Vagina (tissue), 2 donors: ENCODE measurements around the gene TNS1. TPM values are rescaled to one million over a fixed set of nuclear protein-coding genes. Genes with fewer than 3 reads are reported as not detected.

Source experiments
- DNase-seq, 2 donors: peaks; one replicate each; pipeline ENCODE4 v3.0.0-alpha.2; 2017; ENCODE audit errors: extremely low spot score in 2 of 2
- H3K27ac ChIP-seq: fragments of 200-600 bp; sonication (generic); one replicate; pipeline ENCODE4 v1.5.1; 2019
- H3K27me3 ChIP-seq: fragments of 200-600 bp; sonication (generic); one replicate; pipeline ENCODE4 v1.5.1; 2019
- H3K36me3 ChIP-seq, 2 donors: fragments of 200-600 bp; sonication (generic); one replicate each; pipeline ENCODE4 v1.5.1; 2017 to 2019
- H3K4me1 ChIP-seq: fragments of 200-600 bp; sonication (generic); one replicate; pipeline ENCODE4 v1.5.1; 2019
- H3K4me3 ChIP-seq, 2 donors: fragments of 200-600 bp; sonication (generic); 1 replicate in 1 of 2; 2 replicates in 1 of 2; pipeline ENCODE4 v1.5.1; 2016 to 2019
- H3K9me3 ChIP-seq: fragments of 200-600 bp; sonication (generic); one replicate; pipeline ENCODE4 v1.5.1; 2019
- POLR2A ChIP-seq, 2 donors: fragments of 450-650 bp; IDR thresholded peaks; one replicate each; pipeline ENCODE4 v1.6.1; 2017; ENCODE audit warnings: antibody characterized with exemption in 2 of 2, mild to moderate bottlenecking in 2 of 2, moderate library complexity in 2 of 2
- POLR2AphosphoS5 ChIP-seq, 2 donors: sonication (generic); formaldehyde crosslinking; IDR thresholded peaks; one replicate each; pipeline ENCODE4 v1.9.0; 2017; ENCODE audit warnings: antibody characterized with exemption in 2 of 2, mild to moderate bottlenecking in 2 of 2, low read depth in 1 of 2; ENCODE audit not compliant: insufficient read depth in 1 of 2
- intact Hi-C: fragments of 100-400 bp; cut with DNase I; formaldehyde crosslinking; loops from one replicate; pipeline ENCODE4 v1.15.1; 2023
- total RNA-seq: library from RNA; depleted of rRNA; stranded (reverse); fragments of >200 nt; gene quantifications from one replicate; pipeline ENCODE4 v1.2.3, GENCODE V29; 2016
- TF ChIP-seq, protein P1 (sequence below), 3 experiments: fragments of 450-650 bp in 2 of 3; fragments of 200-600 bp in 1 of 3; sonication (generic) in 1 of 3; IDR thresholded peaks; one replicate each; pipeline ENCODE4 v1.5.1; 2017 to 2019; ENCODE audit warnings: antibody characterized with exemption in 3 of 3, mild to moderate bottlenecking in 2 of 3, moderate library complexity in 2 of 3

The TNS1 gene
- total RNA-seq, 1 donor from 2014 or later, result 216 TPM

DNA sequence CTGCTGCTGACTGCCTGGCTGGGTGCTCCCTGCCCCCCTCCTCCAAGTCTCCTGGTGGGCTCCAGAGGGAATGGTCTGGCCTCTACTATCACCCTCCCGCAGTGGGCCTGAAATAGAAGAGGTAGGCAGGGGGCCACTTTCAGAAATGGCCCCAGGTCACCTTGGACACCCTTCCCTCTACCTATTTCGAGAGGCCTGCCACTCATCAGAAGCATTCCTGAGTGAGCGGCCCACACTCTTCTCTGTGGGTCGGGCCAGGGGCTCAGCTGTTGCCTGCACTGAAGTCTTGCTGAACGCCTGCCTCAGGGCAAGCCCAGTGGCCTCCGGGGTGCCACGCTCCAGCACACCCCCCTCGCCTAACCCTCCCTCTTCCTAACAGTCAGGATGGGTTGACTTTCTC lies 124.9 kb downstream of the TNS1 start:
- intact Hi-C loops, result no loop called here
- DNase-seq, result no peak
- Histone ChIP-seq H3K27ac (peak overlapping the region; percentile 75), H3K27me3 (no peaks in the 10 kb centered on the region), H3K36me3 (peaks cover 0 to 69% of the 10 kb centered on the region in 2 donors), H3K9me3 (no peaks in the 10 kb centered on the region), H3K4me3 (no peak overlapping the region), H3K4me1 (peaks cover 57% of the 10 kb centered on the region)
- no peak for TF ChIP-seq POLR2A (IDR thresholded peaks at IDR 0.05)
- TF ChIP-seq, protein P1, sequence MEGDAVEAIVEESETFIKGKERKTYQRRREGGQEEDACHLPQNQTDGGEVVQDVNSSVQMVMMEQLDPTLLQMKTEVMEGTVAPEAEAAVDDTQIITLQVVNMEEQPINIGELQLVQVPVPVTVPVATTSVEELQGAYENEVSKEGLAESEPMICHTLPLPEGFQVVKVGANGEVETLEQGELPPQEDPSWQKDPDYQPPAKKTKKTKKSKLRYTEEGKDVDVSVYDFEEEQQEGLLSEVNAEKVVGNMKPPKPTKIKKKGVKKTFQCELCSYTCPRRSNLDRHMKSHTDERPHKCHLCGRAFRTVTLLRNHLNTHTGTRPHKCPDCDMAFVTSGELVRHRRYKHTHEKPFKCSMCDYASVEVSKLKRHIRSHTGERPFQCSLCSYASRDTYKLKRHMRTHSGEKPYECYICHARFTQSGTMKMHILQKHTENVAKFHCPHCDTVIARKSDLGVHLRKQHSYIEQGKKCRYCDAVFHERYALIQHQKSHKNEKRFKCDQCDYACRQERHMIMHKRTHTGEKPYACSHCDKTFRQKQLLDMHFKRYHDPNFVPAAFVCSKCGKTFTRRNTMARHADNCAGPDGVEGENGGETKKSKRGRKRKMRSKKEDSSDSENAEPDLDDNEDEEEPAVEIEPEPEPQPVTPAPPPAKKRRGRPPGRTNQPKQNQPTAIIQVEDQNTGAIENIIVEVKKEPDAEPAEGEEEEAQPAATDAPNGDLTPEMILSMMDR (IDR thresholded peaks at IDR 0.05), result no peak
- TF ChIP-seq POLR2AphosphoS5 (IDR thresholded peaks at IDR 0.05; ENCODE audit: insufficient read depth in 1 of 2, low read depth in 1 of 2), result no peak

DNA sequence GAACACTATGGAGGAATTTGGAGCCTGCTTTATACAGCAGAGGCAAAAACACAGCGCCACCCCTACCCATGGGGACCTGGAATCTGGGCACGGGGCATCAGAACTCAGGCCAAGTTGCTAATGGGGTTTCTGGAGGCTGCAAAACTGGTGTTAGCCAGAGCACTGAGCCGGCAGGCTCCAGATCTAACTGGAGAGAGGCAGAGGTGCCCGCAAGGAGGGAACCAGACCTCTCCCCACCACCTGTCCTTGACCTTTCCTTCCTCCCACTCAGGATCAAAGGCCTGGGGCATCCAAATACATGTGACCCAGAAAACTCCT lies 126.6 kb downstream of the TNS1 start:
- intact Hi-C loops, result no loop called here
- Histone ChIP-seq H3K36me3 (peaks cover 0 to 68% of the 10 kb centered on the region in 2 donors), H3K27me3 (no peaks in the 10 kb centered on the region), H3K4me3 (no peak overlapping the region), H3K27ac (no peak overlapping the region), H3K4me1 (peaks cover 59% of the 10 kb centered on the region), H3K9me3 (no peaks in the 10 kb centered on the region)
- no peak for DNase-seq
- TF ChIP-seq POLR2A (IDR thresholded peaks at IDR 0.05) (no peak), POLR2AphosphoS5 (IDR thresholded peaks at IDR 0.05; ENCODE audit: insufficient read depth in 1 of 2, low read depth in 1 of 2) (no peak)
- TF ChIP-seq, protein P1 (IDR thresholded peaks at IDR 0.05), result no peak

DNA sequence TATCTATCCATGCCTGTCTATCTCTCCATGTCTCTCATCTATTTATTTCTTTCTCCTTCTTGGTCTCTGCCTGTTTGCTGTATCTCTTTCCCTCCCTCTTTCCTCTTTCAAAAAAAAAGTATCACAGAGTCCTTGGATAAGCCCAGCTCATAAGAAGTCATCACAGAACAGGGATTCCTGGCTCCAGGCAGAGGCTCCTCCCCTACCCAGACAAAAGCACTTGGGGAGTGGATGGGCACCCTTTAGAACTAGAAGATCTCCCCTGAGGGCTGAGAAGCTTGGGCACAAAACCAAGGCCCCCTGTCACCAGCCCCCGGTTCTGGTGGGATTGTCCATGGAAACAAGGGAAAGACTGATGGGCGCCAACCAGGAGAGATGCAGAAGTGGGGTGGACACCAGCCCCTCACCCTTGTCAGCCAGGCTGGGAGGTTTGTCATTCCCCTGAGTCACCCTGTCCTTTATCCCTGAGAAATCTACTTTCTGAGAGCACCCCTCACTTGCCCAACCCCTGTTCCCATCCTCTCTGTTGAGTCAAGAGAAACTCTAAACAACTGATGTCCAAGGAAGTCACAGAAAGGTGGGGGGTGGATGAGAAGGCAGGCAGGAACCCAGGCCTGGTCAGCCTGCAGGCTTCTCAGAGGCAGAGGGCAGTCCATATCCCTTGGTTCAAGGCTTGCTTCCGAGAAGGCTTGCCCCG lies 127.1 kb downstream of the TNS1 start:
- DNase-seq, result no peak
- Histone ChIP-seq H3K27me3 (no peaks in the 10 kb centered on the region), H3K9me3 (no peaks in the 10 kb centered on the region), H3K4me3 (no peak overlapping the region), H3K27ac (no peak overlapping the region), H3K36me3 (peaks cover 0 to 68% of the 10 kb centered on the region in 2 donors), H3K4me1 (peaks cover 59% of the 10 kb centered on the region)
- intact Hi-C loops, result no loop called here
- TF ChIP-seq, protein P1 (IDR thresholded peaks at IDR 0.05), result no peak
- TF ChIP-seq POLR2A (IDR thresholded peaks at IDR 0.05) (no peak), POLR2AphosphoS5 (IDR thresholded peaks at IDR 0.05; ENCODE audit: insufficient read depth in 1 of 2, low read depth in 1 of 2) (no peak)

DNA sequence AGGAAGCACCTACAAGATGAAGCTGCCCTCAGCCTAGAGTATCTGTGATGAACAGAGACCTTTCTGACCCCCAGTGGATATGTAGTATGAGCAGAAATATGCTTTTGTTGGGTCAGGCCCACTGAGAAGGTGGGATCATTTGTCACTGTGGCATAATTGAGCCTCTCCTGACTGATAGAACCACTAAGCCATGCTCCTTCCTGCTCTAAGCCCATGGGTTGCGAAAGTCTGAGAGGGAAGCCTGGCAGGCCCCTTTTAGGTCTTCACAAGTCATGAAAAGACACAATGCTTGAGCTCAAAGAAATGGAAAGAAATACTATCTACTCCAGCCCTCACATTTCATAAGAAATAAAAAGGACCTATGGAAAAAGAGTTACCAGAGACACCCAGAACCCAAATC lies 127.7 kb downstream of the TNS1 start:
- H3K27me3 ChIP-seq, result no peaks in the 10 kb centered on the region
- peaks cover 0 to 68% of the 10 kb centered on the region in 2 donors for H3K36me3 ChIP-seq
- TF ChIP-seq POLR2A (IDR thresholded peaks at IDR 0.05), result no peak
- H3K4me3 ChIP-seq, result no peak overlapping the region
- intact Hi-C loops, result no loop called here
- no peaks in the 10 kb centered on the region for H3K9me3 ChIP-seq
- H3K4me1 ChIP-seq, result peaks cover 58% of the 10 kb centered on the region
- no peak for DNase-seq
- no peak overlapping the region for H3K27ac ChIP-seq

DNA sequence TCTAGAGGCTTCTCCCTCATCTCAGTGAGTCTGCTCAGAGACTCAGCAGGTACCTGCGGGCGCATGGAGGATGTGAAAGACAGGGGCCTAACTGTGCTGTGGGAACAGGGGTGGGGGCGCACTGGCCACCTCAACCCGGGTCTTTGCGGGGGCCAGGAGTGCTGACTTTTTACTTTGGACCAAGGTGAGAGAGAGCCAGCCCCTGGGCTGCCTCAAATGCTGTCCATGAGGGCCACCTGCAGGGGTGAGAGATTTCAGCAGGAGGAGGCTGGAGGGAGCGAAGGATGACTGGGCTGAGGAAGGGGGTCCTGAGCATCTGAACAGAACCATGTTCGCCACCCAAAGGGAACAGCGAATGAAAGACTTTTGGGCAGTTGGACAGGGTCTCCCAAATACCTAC lies 129.4 kb downstream of the TNS1 start:
- Histone ChIP-seq H3K27me3 (no peaks in the 10 kb centered on the region), H3K4me3 (no peak overlapping the region), H3K4me1 (peaks cover 56% of the 10 kb centered on the region), H3K27ac (no peak overlapping the region), H3K36me3 (peaks cover 0 to 57% of the 10 kb centered on the region in 2 donors), H3K9me3 (no peaks in the 10 kb centered on the region)
- TF ChIP-seq, protein P1 (IDR thresholded peaks at IDR 0.05), result no peak
- TF ChIP-seq POLR2AphosphoS5 (IDR thresholded peaks at IDR 0.05; ENCODE audit: insufficient read depth in 1 of 2, low read depth in 1 of 2), result no peak
- no peak for TF ChIP-seq POLR2A (IDR thresholded peaks at IDR 0.05)
- no peak for DNase-seq
- intact Hi-C loops, result no loop called here
